Embryonic facial prominence (tissue), 1 donor: ENCODE data around the gene TBRG4.

Source experiments
- DNase-seq: peaks from one replicate; pipeline ENCODE4 v3.0.0-alpha.2; 2016; ENCODE audit errors: extremely low spot score

TBRG4 gene

GRCh38 chr7:45143616-45144015 lies 32.1 kb upstream of the TBRG4 start:
- DNase-seq: no peak

GRCh38 chr7:45140827-45141226 lies 29.3 kb upstream of the TBRG4 start:
- no peak for DNase-seq

- DNase-seq: no peak
Measured at GRCh38 chr7:45138433-45139267, 27.2 kb upstream of the TBRG4 start.

GRCh38 chr7:45136106-45137060 lies 24.9 kb upstream of the TBRG4 start:
- DNase-seq: peak; percentile 37

- no peak for DNase-seq
Measured at GRCh38 chr7:45133877-45134276, 22.4 kb upstream of the TBRG4 start.

- DNase-seq: no peak
Measured at GRCh38 chr7:45133352-45133751, 21.9 kb upstream of the TBRG4 start.

GRCh38 chr7:45132708-45133320 lies 21.3 kb upstream of the TBRG4 start:
- DNase-seq: no peak

- DNase-seq: no peak
Measured at GRCh38 chr7:45131891-45132290, 20.4 kb upstream of the TBRG4 start.

- no peak for DNase-seq
Measured at GRCh38 chr7:45130910-45131309, 19.4 kb upstream of the TBRG4 start.

GRCh38 chr7:45129906-45130305 lies 18.4 kb upstream of the TBRG4 start:
- no peak for DNase-seq

- no peak for DNase-seq
Measured at GRCh38 chr7:45129181-45129800, 17.8 kb upstream of the TBRG4 start.

- DNase-seq: no peak
Measured at GRCh38 chr7:45126920-45127319, 15.4 kb upstream of the TBRG4 start.

- no peak for DNase-seq
Measured at GRCh38 chr7:45126201-45126600, 14.7 kb upstream of the TBRG4 start.

GRCh38 chr7:45125193-45125904 lies 13.9 kb upstream of the TBRG4 start:
- DNase-seq: no peak

- no peak for DNase-seq
Measured at GRCh38 chr7:45123913-45124710, 12.6 kb upstream of the TBRG4 start.

- DNase-seq: no peak
Measured at GRCh38 chr7:45122975-45123860, 11.7 kb upstream of the TBRG4 start.

GRCh38 chr7:45119550-45119949 lies 8.1 kb upstream of the TBRG4 start:
- DNase-seq: no peak

- DNase-seq: no peak
Measured at GRCh38 chr7:45118889-45119331, 7.4 kb upstream of the TBRG4 start.

- no peak for DNase-seq
Measured at GRCh38 chr7:45118292-45118691, 6.8 kb upstream of the TBRG4 start.
